HepG2 (cell line): Measurements from ENCODE around the gene MASTL. TPM values are rescaled to one million over a fixed set of nuclear protein-coding genes. Genes with fewer than 3 reads are reported as not detected.
A peak's percentile ranks its signal among the peaks of the same experiment; 100 is the strongest.

Experiments
- ATF4 ChIP-seq, 2 experiments: fragments of 450-650 bp in 1 of 2; sonication (generic) in 1 of 2; formaldehyde crosslinking; IDR thresholded peaks; 2 replicates each; pipeline versions ENCODE4 v1.5.0 to v1.8.0; 2020 to 2022; ENCODE audit warnings: mild to moderate bottlenecking in 1 of 2, missing genetic modification reagents in 1 of 2
- CENPBD1 ChIP-seq: sonication (generic); formaldehyde crosslinking; IDR thresholded peaks from 2 replicates; pipeline ENCODE4 v1.8.0; 2022; ENCODE audit warnings: missing genetic modification reagents, low read depth, mild to moderate bottlenecking, borderline replicate concordance
- MED1 ChIP-seq: sonication (generic); formaldehyde crosslinking; IDR thresholded peaks from 2 replicates; pipeline ENCODE4 v1.4.0; 2020; ENCODE audit warnings: missing genetic modification reagents
- NR2F1 ChIP-seq, 2 experiments: fragments of 450-650 bp in 1 of 2; formaldehyde crosslinking in 1 of 2; IDR thresholded peaks; 2 replicates each; pipeline versions ENCODE4 v1.5.0 to v1.6.1; 2016 to 2020; ENCODE audit warnings: mild to moderate bottlenecking in 1 of 2, missing compliant biosample characterization in 1 of 2, missing genetic modification reagents in 1 of 2, moderate library complexity in 1 of 2
- PAF1 ChIP-seq: IDR thresholded peaks from 2 replicates; pipeline ENCODE4 v1.6.1; 2016; ENCODE audit warnings: missing genetic modification reagents, missing compliant biosample characterization
- PPARG ChIP-seq: conservative IDR thresholded peaks from 2 replicates; pipeline ENCODE4 v1.6.1; 2016; ENCODE audit warnings: missing biosample characterization, missing genetic modification reagents
- SRSF4 ChIP-seq: fragments of 200-400 bp; formaldehyde crosslinking; IDR thresholded peaks from one replicate; pipeline ENCODE4 v1.6.1; 2018; ENCODE audit warnings: mild to moderate bottlenecking, low read depth, low read length, moderate library complexity; ENCODE audit not compliant: poor library complexity, severe bottlenecking
- TAF1 ChIP-seq: sonication (generic); formaldehyde crosslinking; IDR thresholded peaks from 2 replicates; pipeline ENCODE4 v1.4.0; 2020; ENCODE audit warnings: missing genetic modification reagents
- THAP8 ChIP-seq: sonication (generic); formaldehyde crosslinking; IDR thresholded peaks from 2 replicates; pipeline ENCODE4 v1.5.1; 2020; ENCODE audit warnings: missing genetic modification reagents, mild to moderate bottlenecking, borderline replicate concordance
- WIZ ChIP-seq: sonication (generic); formaldehyde crosslinking; IDR thresholded peaks from 2 replicates; pipeline ENCODE4 v1.5.1; 2020; ENCODE audit warnings: mild to moderate bottlenecking, missing genetic modification reagents
- ZBTB1 ChIP-seq: sonication (generic); formaldehyde crosslinking; IDR thresholded peaks from 2 replicates; pipeline ENCODE4 v1.4.0; 2020; ENCODE audit warnings: missing genetic modification reagents, borderline replicate concordance
- ZBTB4 ChIP-seq: sonication (generic); formaldehyde crosslinking; IDR thresholded peaks from 2 replicates; pipeline ENCODE4 v1.4.0; 2020; ENCODE audit warnings: missing genetic modification reagents, mild to moderate bottlenecking, borderline replicate concordance
- ZNF609 ChIP-seq: sonication (generic); formaldehyde crosslinking; IDR thresholded peaks from 2 replicates; pipeline ENCODE4 v1.4.0; 2020; ENCODE audit warnings: mild to moderate bottlenecking, missing genetic modification reagents, borderline replicate concordance
- ZNF770 ChIP-seq: sonication (generic); formaldehyde crosslinking; IDR thresholded peaks from 2 replicates; pipeline ENCODE4 v1.5.0; 2020; ENCODE audit warnings: mild to moderate bottlenecking, missing genetic modification reagents
- ZNF816 ChIP-seq: sonication (generic); formaldehyde crosslinking; IDR thresholded peaks from 2 replicates; pipeline ENCODE4 v1.8.0; 2022; ENCODE audit warnings: missing genetic modification reagents, mild to moderate bottlenecking, borderline replicate concordance
- polyA plus RNA-seq, 8 experiments: library from polyadenylated mRNA; depleted of rRNA in 3 of 8; stranded (reverse) in 7 of 8; unstranded in 1 of 8; fragments of >200 nt; fragmentation: Illumina TruSeq in 4 of 8; extraction: Trizol in 4 of 8; gene quantifications; 2 replicates each; pipeline versions ENCODE4 v1.2.1 to v1.2.3, GENCODE V29; 2011 to 2016; ENCODE audit warnings: low read depth in 4 of 8, missing spikeins in 1 of 8, mixed read lengths in 1 of 8; ENCODE audit not compliant: insufficient read depth in 1 of 8
- total RNA-seq, 5 experiments: library from RNA; depleted of rRNA; stranded (reverse); fragments of >200 nt; fragmentation: Illumina TruSeq; extraction: Trizol; gene quantifications; 2 replicates each; pipeline ENCODE4 v1.2.3, GENCODE V29; 2016; ENCODE audit warnings: low read depth in 1 of 5

MASTL gene
- total and polyA plus RNA-seq, 2 of the 13 experiments (the other 11 are each of a cell fraction or from before 2014, with no cell fraction given), result 6.0 to 18.0 TPM

GRCh38 chr10:27155066-27155754 is at the start of gene MASTL (continued):
- peak; percentile 60; the same call in 1 of the 2 replicates for TF ChIP-seq ZNF609
- TF ChIP-seq THAP8 (CRISPR knock-in tag), result no peak
- no peak for TF ChIP-seq ZBTB1 (CRISPR knock-in tag)
- no peak for TF ChIP-seq NR2F1 (CRISPR knock-in tag; IDR thresholded peaks at IDR 0.05)
- no peak for TF ChIP-seq PAF1 (CRISPR knock-in tag)
- TF ChIP-seq PPARG (CRISPR knock-in tag), result no peak
- TF ChIP-seq SRSF4, result no peak
- TF ChIP-seq CENPBD1 (CRISPR knock-in tag), result no peak; the same call in 1 of the 2 replicates
- TF ChIP-seq TAF1 (CRISPR knock-in tag), result peak; percentile 85
- TF ChIP-seq MED1 (CRISPR knock-in tag), result peak; percentile 67
- peak; percentile 17; the same call in 1 of the 2 replicates for TF ChIP-seq ZNF770 (CRISPR knock-in tag)
- peak in 1 of 2 experiments; percentile 47; a peak in 1 of 4 replicates for TF ChIP-seq ATF4 (CRISPR knock-in tag; IDR thresholded peaks at IDR 0.05)
- no peak for TF ChIP-seq WIZ
- TF ChIP-seq ZBTB4 (CRISPR knock-in tag), result no peak
- no peak; the same call in 1 of the 2 replicates for TF ChIP-seq ZNF816 (CRISPR knock-in tag)
